Mesendoderm (in vitro differentiated cells): ENCODE data around the gene HEG1.

Experiments used
- DNase-seq: peaks from one replicate; pipeline ENCODE4 v3.0.0; 2013
- H2AK5ac ChIP-seq: 2 replicates; pipeline ENCODE4 v1.6.1; 2013; ENCODE audit warnings: low read length, inconsistent platforms
- H2BK120ac ChIP-seq: 2 replicates; pipeline ENCODE4 v1.6.1; 2013; ENCODE audit warnings: low read depth, mild to moderate bottlenecking, low read length, moderate library complexity, mixed read lengths
- H2BK15ac ChIP-seq: replicated peaks from 2 replicates; pipeline ENCODE4 v1.6.1; 2013; ENCODE audit warnings: low read depth, mild to moderate bottlenecking, moderate library complexity
- H2BK5ac ChIP-seq: 2 replicates; pipeline ENCODE4 v1.6.1; 2013; ENCODE audit warnings: low read length, inconsistent platforms
- H3K18ac ChIP-seq: 2 replicates; pipeline ENCODE4 v1.6.1; 2013; ENCODE audit warnings: mild to moderate bottlenecking, low read length, mixed read lengths
- H3K23ac ChIP-seq: one replicate; pipeline ENCODE4 v1.6.1; 2013; ENCODE audit warnings: low read length
- H3K27ac ChIP-seq: 2 replicates; pipeline ENCODE4 v1.5.1; 2013; ENCODE audit warnings: low read depth, mild to moderate bottlenecking, inconsistent platforms, low read length, moderate library complexity
- H3K27me3 ChIP-seq: 2 replicates; pipeline ENCODE4 v1.6.1; 2013; ENCODE audit warnings: low read length, control low read depth, mild to moderate bottlenecking, inconsistent platforms; ENCODE audit not compliant: insufficient read depth, poor library complexity
- H3K36me3 ChIP-seq: 2 replicates; pipeline ENCODE4 v1.6.1; 2013; ENCODE audit warnings: low read length, inconsistent platforms; ENCODE audit not compliant: control insufficient read depth, insufficient read depth
- H3K4ac ChIP-seq: one replicate; pipeline ENCODE4 v1.6.1; 2013; ENCODE audit warnings: low read depth, mild to moderate bottlenecking, low read length, moderate library complexity
- H3K4me1 ChIP-seq: 2 replicates; pipeline ENCODE4 v1.6.1; 2013; ENCODE audit warnings: low read depth, low read length, inconsistent platforms; ENCODE audit not compliant: control insufficient read depth
- H3K4me2 ChIP-seq: 2 replicates; pipeline ENCODE4 v1.6.1; 2013; ENCODE audit warnings: low read length
- H3K4me3 ChIP-seq: 2 replicates; pipeline ENCODE4 v1.5.1; 2013; ENCODE audit warnings: mild to moderate bottlenecking, low read length
- H3K56ac ChIP-seq: one replicate; pipeline ENCODE4 v1.6.1; 2013; ENCODE audit warnings: low read length
- H3K79me1 ChIP-seq: 2 replicates; pipeline ENCODE4 v1.6.1; 2013; ENCODE audit warnings: low read length, inconsistent platforms
- H3K79me2 ChIP-seq: 2 replicates; pipeline ENCODE4 v1.6.1; 2013; ENCODE audit warnings: mild to moderate bottlenecking, low read length; ENCODE audit not compliant: control insufficient read depth, insufficient read depth
- H3K9ac ChIP-seq: 2 replicates; pipeline ENCODE4 v1.6.1; 2013; ENCODE audit warnings: low read length, inconsistent platforms
- H4K5ac ChIP-seq: one replicate; pipeline ENCODE4 v1.6.1; 2013; ENCODE audit warnings: low read length
- H4K8ac ChIP-seq: one replicate; pipeline ENCODE4 v1.6.1; 2013; ENCODE audit warnings: low read depth, mild to moderate bottlenecking, control low read depth, low read length, moderate library complexity
- WGBS: extraction: QIAGEN DNeasy Blood & Tissue Kit; methylation state at CpG from one replicate; pipeline ENCODE4 v1.1.7; 2013; ENCODE audit warnings: low lambda C conversion rate, missing lambda C conversion rate; ENCODE audit not compliant: insufficient coverage; ENCODE audit errors: extremely low coverage; 5-methylcytosine and 5-hydroxymethylcytosine counted together

Gene HEG1

DNA sequence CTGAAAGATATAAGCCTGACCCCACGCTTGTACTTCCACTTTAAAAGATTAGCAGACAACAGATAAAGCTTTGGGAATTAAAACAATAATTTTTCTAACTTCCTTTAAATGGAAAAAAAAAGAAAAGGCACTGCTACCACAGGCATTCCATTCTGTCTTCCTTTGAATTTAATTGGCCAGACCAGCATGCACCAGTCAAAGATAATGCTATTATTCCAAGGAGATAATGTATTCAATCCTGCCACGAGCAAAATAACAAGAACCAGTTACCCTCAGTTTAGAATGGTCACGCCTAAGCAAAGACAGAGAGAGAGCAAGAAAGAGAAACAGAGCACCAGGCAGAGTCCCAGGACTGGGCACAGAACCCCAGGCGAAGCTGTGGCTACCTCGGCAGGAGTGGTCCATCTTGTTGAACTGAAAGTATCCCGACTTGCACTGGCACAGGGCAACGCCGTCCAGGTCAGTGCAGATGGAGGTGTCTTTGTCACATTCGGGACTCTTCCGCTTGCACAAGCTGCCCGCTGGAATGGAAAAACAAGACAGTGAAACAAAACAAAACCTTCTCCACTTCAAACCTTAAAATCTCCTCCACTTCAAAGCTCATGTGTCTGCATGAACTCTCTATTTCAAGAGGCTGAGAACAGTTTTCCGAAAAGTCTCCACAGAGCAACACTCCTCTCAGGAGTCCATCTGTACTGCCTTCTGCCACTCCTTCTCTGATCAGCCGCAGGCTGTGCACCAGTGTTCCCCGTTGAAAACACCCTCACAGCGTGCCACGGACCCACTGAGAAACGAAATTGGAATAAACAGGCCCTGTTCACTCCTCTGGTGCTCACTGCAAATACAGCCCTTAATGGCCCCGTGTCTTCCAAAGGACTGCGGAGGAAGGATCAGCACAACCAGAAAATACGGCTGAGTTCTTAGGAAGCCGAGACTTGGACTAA is 58.2 kb downstream of the HEG1 start:
- H3K4me2 ChIP-seq, result no peak overlapping the region
- H3K36me3 ChIP-seq, result peaks cover 26% of the 10 kb centered on the region
- no peak overlapping the region for H2BK120ac ChIP-seq
- H4K8ac ChIP-seq, result no peak overlapping the region
- H3K79me2 ChIP-seq, result no peaks in the 10 kb centered on the region
- no CpG with 5 or more reads among the region's 21 CpGs for WGBS
- no peak overlapping the region for H2BK15ac ChIP-seq
- H3K4me3 ChIP-seq, result no peak overlapping the region
- H3K27ac ChIP-seq, result no peak overlapping the region
- DNase-seq, result no peak
- no peak overlapping the region for H3K9ac ChIP-seq
- no peak overlapping the region for H3K56ac ChIP-seq
- no peak overlapping the region for H3K4ac ChIP-seq
- no peak overlapping the region for H2BK5ac ChIP-seq
- no peak overlapping the region for H3K23ac ChIP-seq
- no peak overlapping the region for H3K18ac ChIP-seq
- no peaks in the 10 kb centered on the region for H3K79me1 ChIP-seq
- H3K4me1 ChIP-seq, result no peaks in the 10 kb centered on the region
- no peak overlapping the region for H4K5ac ChIP-seq
- no peak overlapping the region for H2AK5ac ChIP-seq
- H3K27me3 ChIP-seq, result no peaks in the 10 kb centered on the region

DNA sequence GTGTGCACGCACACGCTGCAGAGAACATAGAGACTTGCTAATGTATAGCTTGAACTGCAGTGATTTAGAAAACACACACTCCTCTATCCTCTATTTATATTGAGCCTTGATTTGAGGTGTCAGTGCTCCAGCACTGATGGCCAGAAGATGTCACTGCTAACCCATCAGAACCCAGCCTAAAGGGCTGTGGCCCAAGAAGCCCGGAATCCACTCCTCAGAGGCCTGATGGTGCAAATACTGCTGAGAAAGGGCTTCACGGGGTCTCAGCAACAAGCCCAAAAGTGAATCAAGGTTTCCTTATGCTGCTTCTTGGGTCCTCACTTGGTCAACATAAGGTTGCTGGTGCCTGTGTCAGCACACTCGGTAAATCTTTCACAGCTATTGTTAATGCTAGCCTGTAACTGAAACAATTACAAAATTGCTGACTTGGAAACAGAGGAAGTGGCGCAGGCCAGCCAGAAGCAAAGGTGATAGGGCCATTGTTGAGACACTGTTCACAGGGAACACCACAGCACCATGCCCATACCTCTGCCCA is 60.3 kb downstream of the HEG1 start:
- peak; percentile 60 for DNase-seq
- no CpG with 5 or more reads among the region's 6 CpGs for WGBS
- H3K36me3 ChIP-seq, result peaks cover 14% of the 10 kb centered on the region

DNA sequence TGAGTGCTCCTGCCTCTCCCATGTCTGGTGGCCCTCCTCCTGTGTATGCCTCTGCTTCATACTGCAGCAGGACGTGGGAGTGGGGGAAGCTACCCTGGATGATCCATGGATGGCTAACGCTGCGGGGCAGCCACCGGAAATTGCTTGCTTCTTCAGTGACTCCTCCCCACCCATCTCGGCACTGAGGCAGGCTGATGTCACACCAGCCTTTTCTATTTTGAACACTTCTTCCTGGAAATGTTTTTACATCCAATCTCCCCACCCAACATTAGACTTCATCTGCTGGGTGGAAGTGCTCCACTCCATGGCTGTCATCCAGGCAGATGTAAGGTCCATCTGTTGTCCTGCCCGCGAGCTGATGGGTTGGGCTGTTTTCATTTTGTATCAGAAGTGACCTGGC is 62.3 kb downstream of the HEG1 start:
- no peak overlapping the region for H3K4ac ChIP-seq
- no peak overlapping the region for H4K8ac ChIP-seq
- no peak overlapping the region for H2BK15ac ChIP-seq
- H3K36me3 ChIP-seq, result peaks cover 20% of the 10 kb centered on the region
- H4K5ac ChIP-seq, result no peak overlapping the region
- H2AK5ac ChIP-seq, result no peak overlapping the region
- no peak overlapping the region for H3K56ac ChIP-seq
- no peaks in the 10 kb centered on the region for H3K4me1 ChIP-seq
- no peaks in the 10 kb centered on the region for H3K27me3 ChIP-seq
- no peak overlapping the region for H3K9ac ChIP-seq
- no peak overlapping the region for H2BK120ac ChIP-seq
- H3K79me2 ChIP-seq, result no peaks in the 10 kb centered on the region
- no peak overlapping the region for H3K23ac ChIP-seq
- H3K79me1 ChIP-seq, result no peaks in the 10 kb centered on the region
- H3K27ac ChIP-seq, result no peak overlapping the region
- DNase-seq, result no peak
- no CpG with 5 or more reads among the region's 7 CpGs for WGBS
- H2BK5ac ChIP-seq, result no peak overlapping the region
- no peak overlapping the region for H3K4me3 ChIP-seq
- no peak overlapping the region for H3K4me2 ChIP-seq
- H3K18ac ChIP-seq, result no peak overlapping the region

More for the DNA sequence above, 60.3 kb downstream of the HEG1 start:
- Histone ChIP-seq H3K4me2 (no peak overlapping the region), H2BK120ac (no peak overlapping the region), H2BK5ac (no peak overlapping the region), H3K4me3 (no peak overlapping the region), H3K79me2 (no peaks in the 10 kb centered on the region), H3K56ac (no peak overlapping the region), H2AK5ac (no peak overlapping the region), H3K18ac (no peak overlapping the region), H4K5ac (no peak overlapping the region), H2BK15ac (no peak overlapping the region), H3K4me1 (no peaks in the 10 kb centered on the region), H3K9ac (no peak overlapping the region), H4K8ac (no peak overlapping the region), H3K23ac (no peak overlapping the region), H3K4ac (no peak overlapping the region), H3K27ac (no peak overlapping the region), H3K27me3 (no peaks in the 10 kb centered on the region), H3K79me1 (no peaks in the 10 kb centered on the region)

DNA sequence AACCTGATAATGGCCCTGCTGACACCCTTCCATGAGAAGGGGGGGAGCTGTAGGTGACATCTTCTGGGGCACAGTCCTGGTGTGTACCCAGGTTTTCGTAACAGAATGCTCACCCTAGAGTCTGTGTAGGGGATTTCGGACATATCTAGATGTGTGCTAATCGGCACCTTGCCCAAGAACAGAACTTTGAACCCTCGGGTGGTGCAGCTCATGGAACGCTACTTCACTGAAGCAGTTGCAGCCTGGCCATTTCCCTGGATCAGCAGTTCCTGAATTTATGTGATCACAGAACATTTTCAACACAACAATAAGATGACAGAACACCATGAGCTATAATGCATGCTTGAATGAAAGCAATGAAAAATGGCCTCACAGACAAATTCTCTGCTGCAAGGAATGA is 63.8 kb downstream of the HEG1 start:
- no peak for DNase-seq
- H3K36me3 ChIP-seq, result peaks cover 18% of the 10 kb centered on the region
- H4K5ac ChIP-seq, result no peak overlapping the region

DNA sequence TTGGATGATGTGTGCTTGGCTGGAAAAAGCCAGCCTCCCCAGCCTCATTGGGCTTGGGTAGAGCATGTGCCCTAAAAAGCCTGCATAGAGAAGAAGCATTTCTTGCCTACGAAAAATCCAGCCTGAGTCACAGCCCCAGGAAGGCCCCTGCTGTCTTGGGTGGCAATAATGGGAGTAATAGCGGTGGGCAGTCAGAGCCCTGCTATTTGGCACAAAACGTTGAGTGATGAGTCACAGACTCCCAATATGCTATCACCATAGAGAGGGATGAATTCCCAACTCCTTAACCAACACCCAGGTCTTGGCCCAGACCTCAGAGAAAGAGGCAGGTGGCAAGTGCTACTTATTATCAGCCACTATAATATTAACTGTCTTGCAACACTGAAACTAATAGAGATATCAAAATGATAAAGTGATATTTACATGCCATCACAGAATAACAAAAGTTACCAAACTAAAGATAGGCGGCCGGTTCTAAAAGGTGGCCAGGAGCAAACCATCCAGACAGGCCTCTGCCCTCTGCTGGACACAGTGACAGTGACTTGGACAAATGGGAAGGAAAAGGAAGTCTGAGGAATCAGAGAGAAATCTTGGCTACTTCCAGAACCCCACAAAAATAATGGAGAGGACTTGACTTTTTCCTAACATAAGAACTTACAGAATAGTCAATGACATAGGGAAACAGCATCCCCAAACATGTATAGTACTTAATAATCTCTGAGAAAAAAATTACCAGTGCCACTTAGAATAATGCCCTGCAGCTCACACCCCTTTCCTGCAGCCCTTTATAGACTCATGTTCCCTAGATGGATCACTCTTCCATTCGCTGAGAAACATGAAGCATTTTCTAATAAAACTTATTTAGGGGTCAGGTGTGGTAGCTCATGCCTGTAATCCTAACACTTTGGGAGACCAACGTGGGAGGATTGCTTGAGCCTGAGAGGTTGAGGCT is 69.3 kb downstream of the HEG1 start:
- no peaks in the 10 kb centered on the region for H3K79me1 ChIP-seq
- H3K56ac ChIP-seq, result no peak overlapping the region
- no peak overlapping the region for H3K23ac ChIP-seq
- no peaks in the 10 kb centered on the region for H3K27me3 ChIP-seq
- DNase-seq, result peak; percentile 78
- H2BK120ac ChIP-seq, result no peak overlapping the region
- WGBS, result no CpG with 5 or more reads among the region's 7 CpGs
- no peak overlapping the region for H4K8ac ChIP-seq
- no peaks in the 10 kb centered on the region for H3K4me1 ChIP-seq
- H3K18ac ChIP-seq, result no peak overlapping the region
- H3K9ac ChIP-seq, result no peak overlapping the region
- H3K79me2 ChIP-seq, result no peaks in the 10 kb centered on the region
- no peak overlapping the region for H3K4me2 ChIP-seq
- no peak overlapping the region for H4K5ac ChIP-seq
- H3K36me3 ChIP-seq, result peaks cover 12% of the 10 kb centered on the region
- no peak overlapping the region for H3K4ac ChIP-seq
- H2BK5ac ChIP-seq, result no peak overlapping the region
- no peak overlapping the region for H3K4me3 ChIP-seq
- H3K27ac ChIP-seq, result no peak overlapping the region
- H2AK5ac ChIP-seq, result no peak overlapping the region
- no peak overlapping the region for H2BK15ac ChIP-seq

More for the DNA sequence above, 63.8 kb downstream of the HEG1 start:
- no peak overlapping the region for H2AK5ac ChIP-seq
- H3K9ac ChIP-seq, result no peak overlapping the region
- WGBS, result no CpG with 5 or more reads among the region's 5 CpGs
- no peak overlapping the region for H3K4me2 ChIP-seq
- H3K4me1 ChIP-seq, result no peaks in the 10 kb centered on the region
- H3K79me1 ChIP-seq, result no peaks in the 10 kb centered on the region
- no peak overlapping the region for H3K23ac ChIP-seq
- H2BK5ac ChIP-seq, result no peak overlapping the region
- no peak overlapping the region for H3K4me3 ChIP-seq
- no peaks in the 10 kb centered on the region for H3K79me2 ChIP-seq
- H3K4ac ChIP-seq, result no peak overlapping the region
- no peak overlapping the region for H3K56ac ChIP-seq
- no peaks in the 10 kb centered on the region for H3K27me3 ChIP-seq
- no peak overlapping the region for H3K18ac ChIP-seq
- H3K27ac ChIP-seq, result no peak overlapping the region
- no peak overlapping the region for H4K8ac ChIP-seq
- no peak overlapping the region for H2BK15ac ChIP-seq
- no peak overlapping the region for H2BK120ac ChIP-seq
